Gastrocnemius medialis (tissue), 4 donors: ENCODE results near the gene ADAMTS19. TPM values are rescaled to one million over a fixed set of nuclear protein-coding genes. Genes with fewer than 3 reads are reported as not detected.

Source experiments
- ATAC-seq, 2 donors: fragments of 150-250 bp; one replicate each; pipeline ENCODE4 v1.9.1; 2016
- DNase-seq, 2 donors: peaks; one replicate each; pipeline ENCODE4 v3.0.0-alpha.2; 2019
- H3K27ac ChIP-seq, 4 donors: fragments of 200-600 bp; sonication (generic); 1 replicate in 1 of 4; 2 replicates in 3 of 4; pipeline ENCODE4 v1.5.1; 2016 to 2018; ENCODE audit warnings: mild to moderate bottlenecking in 2 of 4, moderate library complexity in 1 of 4
- H3K27me3 ChIP-seq, 3 donors: fragments of 200-600 bp; sonication (generic) in 2 of 3; 1 replicate in 1 of 3; 2 replicates in 2 of 3; pipeline versions ENCODE4 v1.5.1 to v1.6.0; 2016 to 2019; ENCODE audit warnings: mild to moderate bottlenecking in 1 of 3, moderate library complexity in 1 of 3
- H3K36me3 ChIP-seq, 2 donors: fragments of 200-600 bp; sonication (generic) in 1 of 2; one replicate each; pipeline ENCODE4 v1.5.1; 2017 to 2018
- H3K4me1 ChIP-seq, 2 donors: fragments of 200-600 bp; sonication (generic) in 1 of 2; one replicate each; pipeline ENCODE4 v1.5.1; 2016 to 2017; ENCODE audit warnings: mild to moderate bottlenecking in 2 of 2
- H3K4me3 ChIP-seq, 4 donors: fragments of 200-600 bp; sonication (generic) in 3 of 4; 1 replicate in 1 of 4; 2 replicates in 3 of 4; pipeline ENCODE4 v1.5.1; 2016 to 2019; ENCODE audit warnings: mild to moderate bottlenecking in 2 of 4
- H3K9me3 ChIP-seq, 3 donors: fragments of 200-600 bp; sonication (generic) in 2 of 3; 1 replicate in 1 of 3; 2 replicates in 2 of 3; pipeline ENCODE4 v1.5.1; 2016 to 2019
- POLR2A ChIP-seq, 2 donors: fragments of 450-650 bp; IDR thresholded peaks; one replicate each; pipeline ENCODE4 v1.6.1; 2017; ENCODE audit warnings: antibody characterized with exemption in 2 of 2, mild to moderate bottlenecking in 2 of 2, moderate library complexity in 2 of 2
- in situ Hi-C, 4 donors: fragments of 200-750 bp; cut with MboI; loops; one replicate each; pipeline versions ENCODE4 v1.15.0 to v1.8.0; 2017; ENCODE audit warnings: low sequenced_read_pairs in 4 of 4
- intact Hi-C: fragments of 100-400 bp; cut with DNase I; formaldehyde crosslinking; loops from one replicate; pipeline ENCODE4 v1.15.1; 2023; ENCODE audit warnings: low total_unique reads
- total RNA-seq, 4 donors: library from RNA; depleted of rRNA; stranded (reverse); fragments of >200 nt; gene quantifications; one replicate each; pipeline versions ENCODE4 v1.1.0 to v1.2.3, GENCODE V29; 2016
- TF ChIP-seq, protein P1 (sequence below), 5 experiments: fragments of 450-650 bp in 3 of 5; fragments of 200-600 bp in 2 of 5; sonication (generic) in 2 of 5; IDR thresholded peaks in 4 of 5; conservative IDR thresholded peaks in 1 of 5; 1 replicate in 4 of 5; 2 replicates in 1 of 5; pipeline ENCODE4 v1.5.1; 2016 to 2019; ENCODE audit warnings: antibody characterized with exemption in 5 of 5, mild to moderate bottlenecking in 3 of 5, moderate library complexity in 3 of 5

The ADAMTS19 gene
- total RNA-seq, 4 donors from 2014 or later, result 0.36 to 2.4 (median 0.80) TPM

DNA sequence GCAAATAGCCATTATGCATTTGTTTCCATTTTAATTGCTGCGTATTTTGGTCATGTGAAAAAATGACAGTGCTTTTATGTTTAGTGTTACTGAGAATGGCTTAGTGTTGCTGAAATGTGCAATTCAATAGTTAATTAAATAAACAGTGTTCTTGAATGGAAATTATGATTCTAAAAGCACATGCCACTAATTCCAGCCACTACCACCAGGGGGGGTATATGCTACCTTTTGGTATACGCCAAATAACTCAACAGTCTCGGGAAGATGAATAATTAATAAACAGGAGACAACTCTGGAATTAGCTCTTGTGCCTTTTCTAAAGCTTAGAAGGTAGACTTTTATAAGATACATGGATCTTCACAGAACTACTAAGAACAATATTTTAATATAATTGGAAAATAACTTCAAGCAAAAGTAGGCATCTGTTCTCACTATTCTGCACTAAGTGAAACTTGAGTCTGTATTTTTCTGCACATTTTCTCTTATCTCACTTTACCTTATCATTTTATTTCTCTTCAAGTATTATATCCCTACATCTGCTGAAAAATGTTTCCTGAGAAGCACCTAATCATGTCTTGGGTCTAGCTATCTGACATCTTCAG lies 204.3 kb downstream of the ADAMTS19 start:
- Histone ChIP-seq H3K4me3 (no peak overlapping the region), H3K27me3 (no peaks in the 10 kb centered on the region), H3K4me1 (no peaks in the 10 kb centered on the region), H3K27ac (no peak overlapping the region), H3K9me3 (no peaks in the 10 kb centered on the region), H3K36me3 (no peaks in the 10 kb centered on the region)
- intact Hi-C loops (no loop called here), in situ Hi-C loops (no loop called here)
- DNase-seq, result no peak
- TF ChIP-seq POLR2A (IDR thresholded peaks at IDR 0.05), result no peak
- TF ChIP-seq, protein P1, sequence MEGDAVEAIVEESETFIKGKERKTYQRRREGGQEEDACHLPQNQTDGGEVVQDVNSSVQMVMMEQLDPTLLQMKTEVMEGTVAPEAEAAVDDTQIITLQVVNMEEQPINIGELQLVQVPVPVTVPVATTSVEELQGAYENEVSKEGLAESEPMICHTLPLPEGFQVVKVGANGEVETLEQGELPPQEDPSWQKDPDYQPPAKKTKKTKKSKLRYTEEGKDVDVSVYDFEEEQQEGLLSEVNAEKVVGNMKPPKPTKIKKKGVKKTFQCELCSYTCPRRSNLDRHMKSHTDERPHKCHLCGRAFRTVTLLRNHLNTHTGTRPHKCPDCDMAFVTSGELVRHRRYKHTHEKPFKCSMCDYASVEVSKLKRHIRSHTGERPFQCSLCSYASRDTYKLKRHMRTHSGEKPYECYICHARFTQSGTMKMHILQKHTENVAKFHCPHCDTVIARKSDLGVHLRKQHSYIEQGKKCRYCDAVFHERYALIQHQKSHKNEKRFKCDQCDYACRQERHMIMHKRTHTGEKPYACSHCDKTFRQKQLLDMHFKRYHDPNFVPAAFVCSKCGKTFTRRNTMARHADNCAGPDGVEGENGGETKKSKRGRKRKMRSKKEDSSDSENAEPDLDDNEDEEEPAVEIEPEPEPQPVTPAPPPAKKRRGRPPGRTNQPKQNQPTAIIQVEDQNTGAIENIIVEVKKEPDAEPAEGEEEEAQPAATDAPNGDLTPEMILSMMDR (IDR thresholded peaks at IDR 0.05 in 4 of 5, conservative IDR thresholded peaks at IDR 0.05 in 1 of 5), result peak in 4 of 5 experiments; percentile 32 to 62 (median 36)
- no peak for ATAC-seq

DNA sequence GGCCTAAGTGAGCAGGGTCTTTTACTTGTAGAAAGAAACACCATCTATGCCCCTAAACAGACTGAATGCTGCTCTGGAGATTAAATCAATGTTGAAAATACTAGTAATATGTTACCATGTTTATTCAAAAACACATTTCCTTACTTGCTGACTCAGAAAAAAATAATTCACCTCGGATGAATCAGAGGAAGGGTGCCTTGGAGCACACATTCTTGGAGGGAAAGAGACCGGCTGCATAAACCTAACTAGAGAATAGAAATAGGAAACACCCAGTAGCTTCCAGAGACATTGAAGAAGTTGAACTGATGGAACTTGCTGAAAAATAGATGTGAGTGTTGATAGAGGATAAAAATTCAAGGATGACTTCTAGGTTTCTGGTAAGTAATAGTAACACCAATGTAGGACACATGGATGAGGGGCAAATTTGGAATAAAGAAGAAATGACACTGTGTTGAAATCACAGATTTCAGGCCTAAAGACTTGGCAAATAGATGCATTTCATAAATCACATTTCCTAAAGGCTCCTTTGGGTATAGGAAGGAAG lies 210.9 kb downstream of the ADAMTS19 start:
- ATAC-seq, result no peak
- no peaks in the 10 kb centered on the region for H3K4me1 ChIP-seq
- no peaks in the 10 kb centered on the region for H3K36me3 ChIP-seq
- no peaks in the 10 kb centered on the region for H3K27me3 ChIP-seq
- TF ChIP-seq POLR2A (IDR thresholded peaks at IDR 0.05), result no peak
- TF ChIP-seq, protein P1 (IDR thresholded peaks at IDR 0.05 in 4 of 5, conservative IDR thresholded peaks at IDR 0.05 in 1 of 5), result no peak
- H3K4me3 ChIP-seq, result no peak overlapping the region
- no peak overlapping the region for H3K27ac ChIP-seq
- intact Hi-C loops (no loop called here), in situ Hi-C loops (no loop called here)
- DNase-seq, result no peak
- H3K9me3 ChIP-seq, result no peaks in the 10 kb centered on the region

DNA sequence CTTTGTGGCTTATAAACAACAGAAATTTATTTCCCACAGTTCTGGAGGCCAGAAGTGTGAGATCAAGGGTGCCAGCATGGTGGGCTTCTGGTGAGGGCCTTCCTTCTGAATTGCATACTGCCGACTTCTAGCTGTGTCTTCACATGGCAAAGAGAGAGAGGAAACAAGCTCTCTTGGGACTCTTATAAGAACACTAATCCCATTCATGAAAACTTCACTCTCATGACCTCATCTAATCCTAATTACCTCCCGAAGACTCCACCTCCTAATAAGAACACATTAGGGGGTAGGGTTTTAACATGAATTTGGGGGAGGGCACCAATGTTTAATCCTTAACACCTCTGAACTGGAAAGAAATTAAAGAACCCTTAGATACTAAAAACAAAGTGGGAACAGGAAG lies 211.9 kb downstream of the ADAMTS19 start:
- in situ Hi-C loops, result no loop called here

DNA sequence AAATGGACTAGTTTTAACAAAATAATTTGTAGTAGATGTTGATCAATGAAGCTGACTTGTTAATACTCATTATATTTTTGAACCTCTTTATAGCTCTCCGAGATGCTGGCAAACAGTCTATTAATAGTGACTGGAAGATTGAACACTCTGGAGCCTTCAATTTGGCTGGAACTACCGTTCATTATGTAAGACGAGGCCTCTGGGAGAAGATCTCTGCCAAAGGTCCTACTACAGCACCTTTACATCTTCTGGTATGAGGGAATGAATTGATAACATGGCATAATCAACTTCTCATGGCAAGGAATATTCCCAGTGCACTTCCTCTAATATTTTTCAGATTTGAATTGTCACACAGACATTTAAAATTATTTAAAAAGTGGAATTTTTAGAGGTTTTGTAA lies 219.6 kb downstream of the ADAMTS19 start:
- H3K9me3 ChIP-seq, result no peaks in the 10 kb centered on the region
- ATAC-seq (no peak), DNase-seq (no peak)
- no peak overlapping the region for H3K27ac ChIP-seq
- no peak overlapping the region for H3K4me3 ChIP-seq
- H3K36me3 ChIP-seq, result no peaks in the 10 kb centered on the region
- intact Hi-C loops (no loop called here), in situ Hi-C loops (no loop called here)
- H3K4me1 ChIP-seq, result no peaks in the 10 kb centered on the region
- no peaks in the 10 kb centered on the region for H3K27me3 ChIP-seq
- no peak for TF ChIP-seq POLR2A (IDR thresholded peaks at IDR 0.05)
- TF ChIP-seq, protein P1 (IDR thresholded peaks at IDR 0.05 in 4 of 5, conservative IDR thresholded peaks at IDR 0.05 in 1 of 5), result no peak

More for the DNA sequence above, 211.9 kb downstream of the ADAMTS19 start:
- intact Hi-C loops, result no loop called here
- Histone ChIP-seq H3K4me1 (no peaks in the 10 kb centered on the region), H3K9me3 (no peaks in the 10 kb centered on the region), H3K36me3 (no peaks in the 10 kb centered on the region), H3K4me3 (no peak overlapping the region), H3K27me3 (no peaks in the 10 kb centered on the region), H3K27ac (no peak overlapping the region)
- no peak for DNase-seq
- ATAC-seq, result no peak
- TF ChIP-seq POLR2A (IDR thresholded peaks at IDR 0.05), result no peak
- TF ChIP-seq, protein P1 (IDR thresholded peaks at IDR 0.05 in 4 of 5, conservative IDR thresholded peaks at IDR 0.05 in 1 of 5), result no peak
